GM19467 (cell line): ENCODE data around the gene NSMF.

Source experiments
- ATAC-seq: cut with Tn5 transposase; IDR thresholded peaks from one replicate; pipeline ENCODE4 v1.9.1; 2021; ENCODE audit warnings: mild to moderate bottlenecking, moderate library complexity; ENCODE audit not compliant: unreplicated experiment

The NSMF gene

GRCh38 chr9:137492464-137493363 is 33.6 kb upstream of the NSMF start:
- ATAC-seq, result no peak

- no peak for ATAC-seq
Observed at GRCh38 chr9:137491735-137492432, 32.8 kb upstream of the NSMF start.

DNA sequence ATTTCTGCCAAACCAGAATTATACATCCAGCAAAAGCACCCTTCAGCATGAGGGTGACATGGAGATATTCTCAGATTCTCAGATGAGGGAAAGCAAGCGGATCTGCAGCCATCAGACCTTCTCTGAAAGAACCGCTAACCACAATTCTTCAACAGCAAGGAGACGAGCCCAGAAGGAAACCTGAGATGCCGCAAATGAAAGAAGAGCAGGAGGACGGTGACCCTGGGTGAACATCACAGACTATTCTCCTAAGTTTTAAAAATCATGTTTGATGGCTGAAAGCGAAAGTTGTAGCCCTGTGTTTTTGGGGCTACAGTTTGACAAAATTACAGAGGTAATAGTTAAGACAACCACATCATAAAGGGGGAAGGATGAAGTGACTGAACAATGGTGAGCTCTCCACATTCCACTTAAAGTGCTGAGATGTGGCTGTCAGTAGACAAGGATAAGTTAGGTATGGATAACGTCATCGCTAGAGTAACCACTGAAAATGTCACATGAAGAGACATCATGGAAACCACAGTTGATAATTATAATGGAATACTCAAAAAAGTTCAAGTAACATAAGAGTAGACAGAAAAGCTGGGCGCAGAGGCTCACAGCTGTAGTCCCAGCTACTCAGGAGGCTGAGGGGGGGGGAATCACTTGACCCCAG is 31.5 kb upstream of the NSMF start:
- no peak for ATAC-seq

DNA sequence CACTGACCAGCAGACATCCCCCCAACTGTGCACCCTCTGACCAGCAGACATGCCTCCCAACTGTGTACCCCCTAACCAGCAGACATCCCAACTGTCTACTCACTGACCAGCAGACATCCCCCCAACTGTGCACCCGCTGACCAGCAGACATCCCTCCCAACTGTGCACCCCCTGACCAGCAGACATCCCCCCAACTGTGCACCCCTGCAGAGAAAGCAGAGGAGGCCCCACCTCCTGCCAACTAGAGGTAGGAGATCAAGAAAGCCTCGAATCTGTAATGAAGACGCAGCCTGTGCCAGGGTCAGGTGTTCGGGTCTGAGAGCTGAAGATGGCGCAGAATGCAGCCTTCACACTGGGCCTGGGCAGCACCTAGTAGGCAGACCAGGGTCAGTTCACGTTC is 29.8 kb upstream of the NSMF start:
- ATAC-seq, result no peak

DNA sequence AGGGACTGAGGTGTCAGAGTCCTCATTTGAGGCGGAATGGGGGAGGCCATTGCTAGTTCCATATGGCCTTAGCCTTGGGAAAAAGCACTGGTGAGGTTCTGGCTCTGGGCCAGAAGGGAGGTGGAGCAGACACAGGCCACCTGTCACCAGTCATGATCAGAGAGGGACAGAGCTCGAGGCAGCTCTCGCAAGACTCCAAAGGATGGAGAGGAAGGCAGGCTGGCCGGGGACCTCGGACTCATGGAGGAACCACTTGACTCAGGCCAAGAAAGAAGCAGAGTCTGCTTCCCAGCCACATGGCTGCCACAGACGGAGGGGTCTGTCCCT is 29.2 kb upstream of the NSMF start:
- ATAC-seq, result no peak

DNA sequence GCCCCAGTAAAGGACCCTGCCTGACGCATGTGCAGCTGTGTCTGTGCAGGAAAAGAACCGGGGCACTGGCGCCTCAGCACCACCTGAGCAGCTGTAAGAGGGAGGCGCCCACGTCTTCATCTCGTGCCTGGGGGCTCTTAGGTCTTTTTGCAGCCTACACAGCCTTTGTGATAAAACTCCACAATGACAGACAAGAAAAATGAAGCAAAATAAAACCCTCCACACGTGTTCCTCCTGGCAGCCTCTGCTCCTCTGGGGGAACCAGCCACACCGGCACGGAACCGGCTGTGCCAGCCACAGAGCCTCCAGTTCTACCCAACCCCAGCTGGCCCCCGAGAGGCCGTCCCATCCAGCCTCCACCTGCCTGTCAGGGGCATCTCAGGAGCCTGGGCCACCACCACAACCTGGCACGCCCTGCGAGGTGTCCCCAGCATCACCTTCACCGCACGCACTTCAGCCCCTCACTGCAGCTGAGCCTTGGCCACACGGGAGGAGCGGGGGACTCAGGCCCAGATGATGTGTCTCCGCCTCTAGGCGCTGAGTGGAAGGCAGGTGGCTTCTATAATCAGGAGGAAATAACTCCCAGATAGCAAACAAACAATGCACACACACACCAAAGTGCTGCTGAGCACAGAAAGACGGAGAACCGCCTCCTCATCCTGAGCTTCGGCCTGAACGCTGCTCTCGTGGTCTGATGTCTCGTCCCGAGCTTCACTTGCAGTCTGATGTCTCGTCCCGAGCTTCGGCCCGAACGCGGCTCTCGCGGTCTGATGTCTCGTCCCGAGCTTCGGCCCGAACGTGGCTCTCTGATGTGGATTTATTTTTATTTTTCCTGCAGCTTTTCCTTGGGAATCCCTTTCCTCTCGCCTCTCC is 28.6 kb upstream of the NSMF start:
- no peak for ATAC-seq

GRCh38 chr9:137486545-137487453 is 27.7 kb upstream of the NSMF start:
- no peak for ATAC-seq

DNA sequence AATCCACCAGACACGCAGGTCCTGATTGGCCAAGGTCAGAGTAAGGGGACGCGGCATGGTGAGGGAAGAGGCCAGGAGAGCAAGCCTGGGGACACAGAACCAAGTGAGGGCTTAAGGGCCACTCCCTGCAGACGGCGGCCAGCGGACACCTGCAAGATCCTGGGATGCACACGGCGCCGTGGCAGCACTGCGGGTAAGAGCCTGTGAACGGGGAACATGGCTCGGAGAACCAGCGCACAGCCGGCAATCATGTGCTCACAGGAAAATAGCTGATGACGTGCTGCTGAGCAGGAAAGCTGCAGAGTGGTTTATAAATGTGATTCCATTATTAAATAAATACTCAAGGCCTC is 27.0 kb upstream of the NSMF start:
- ATAC-seq, result no peak

DNA sequence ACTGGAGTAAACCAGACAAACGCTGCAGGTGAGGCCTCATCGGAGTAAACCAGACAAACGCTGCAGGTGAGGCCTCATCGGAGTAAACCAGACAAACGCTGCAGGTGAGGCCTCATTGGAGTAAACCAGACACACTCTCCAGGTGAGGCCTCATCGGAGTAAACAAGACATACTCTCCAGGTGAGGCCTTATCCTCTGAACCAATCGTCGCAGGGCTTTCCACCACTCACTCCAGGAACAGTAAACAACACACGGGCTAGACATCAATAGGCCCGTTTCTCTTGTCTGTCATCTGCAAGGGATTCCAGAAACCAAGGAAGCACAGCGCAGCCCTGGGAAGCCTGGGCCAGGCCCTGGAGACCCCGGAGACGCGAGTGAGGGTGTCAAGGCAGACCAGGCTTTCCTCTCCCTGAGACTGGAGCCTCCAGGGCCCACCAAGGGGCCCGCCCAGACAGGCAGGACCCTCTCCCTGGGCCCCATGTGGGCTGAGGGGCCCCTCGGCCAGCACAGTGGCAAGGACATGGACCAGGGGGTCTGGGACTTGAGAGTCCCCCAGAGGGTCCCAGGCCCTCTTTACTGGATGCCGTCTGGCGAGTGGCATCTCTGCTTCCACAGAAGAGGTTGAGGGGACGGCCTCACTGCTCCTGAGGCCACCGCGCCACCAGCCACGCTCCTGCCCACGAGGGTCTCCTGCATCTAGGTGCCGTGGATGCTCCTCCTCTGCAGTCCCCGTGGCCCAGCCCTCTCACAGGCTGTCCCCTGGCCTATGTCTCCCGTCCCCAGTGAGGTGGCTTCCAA is 26.4 kb upstream of the NSMF start:
- no peak for ATAC-seq

DNA sequence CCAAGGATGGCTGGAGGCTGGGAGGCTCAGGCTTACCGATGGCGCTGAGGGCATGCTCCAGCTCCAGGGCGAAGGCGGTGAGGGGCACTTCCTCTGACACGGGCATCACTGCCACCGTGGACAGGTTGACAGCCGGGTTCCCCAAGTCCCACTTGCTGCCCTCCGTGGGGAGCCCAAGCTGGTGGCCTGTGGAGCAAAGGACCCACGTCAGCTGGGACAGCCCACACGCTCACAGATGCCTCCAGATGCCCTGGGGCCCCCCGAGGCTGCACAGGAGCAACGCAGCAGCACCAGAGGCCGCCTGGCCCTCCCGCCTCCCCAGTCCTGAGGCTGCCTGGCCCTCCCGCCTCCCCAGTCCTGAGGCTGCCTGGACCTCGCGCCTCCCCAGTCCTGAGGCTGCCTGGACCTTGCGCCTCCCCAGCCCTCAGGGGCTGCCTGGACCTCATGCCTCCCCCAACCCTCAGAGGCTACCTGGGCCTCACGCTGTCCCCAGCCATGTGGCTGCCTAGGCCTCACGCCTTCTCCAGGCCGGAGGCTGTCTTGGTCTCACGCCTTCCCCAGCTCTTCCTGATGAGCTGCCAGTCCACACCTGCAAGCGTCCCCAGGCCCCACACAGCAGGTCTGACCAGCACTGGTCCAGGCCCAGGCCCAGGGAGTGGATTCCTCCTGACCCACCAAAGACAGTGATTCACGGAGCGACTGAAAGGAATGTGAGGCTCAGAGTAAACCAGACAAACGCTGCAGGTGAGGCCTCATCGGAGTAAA is 25.6 kb upstream of the NSMF start:
- no peak for ATAC-seq

GRCh38 chr9:137482094-137482781 is 23.1 kb upstream of the NSMF start:
- no peak for ATAC-seq

DNA sequence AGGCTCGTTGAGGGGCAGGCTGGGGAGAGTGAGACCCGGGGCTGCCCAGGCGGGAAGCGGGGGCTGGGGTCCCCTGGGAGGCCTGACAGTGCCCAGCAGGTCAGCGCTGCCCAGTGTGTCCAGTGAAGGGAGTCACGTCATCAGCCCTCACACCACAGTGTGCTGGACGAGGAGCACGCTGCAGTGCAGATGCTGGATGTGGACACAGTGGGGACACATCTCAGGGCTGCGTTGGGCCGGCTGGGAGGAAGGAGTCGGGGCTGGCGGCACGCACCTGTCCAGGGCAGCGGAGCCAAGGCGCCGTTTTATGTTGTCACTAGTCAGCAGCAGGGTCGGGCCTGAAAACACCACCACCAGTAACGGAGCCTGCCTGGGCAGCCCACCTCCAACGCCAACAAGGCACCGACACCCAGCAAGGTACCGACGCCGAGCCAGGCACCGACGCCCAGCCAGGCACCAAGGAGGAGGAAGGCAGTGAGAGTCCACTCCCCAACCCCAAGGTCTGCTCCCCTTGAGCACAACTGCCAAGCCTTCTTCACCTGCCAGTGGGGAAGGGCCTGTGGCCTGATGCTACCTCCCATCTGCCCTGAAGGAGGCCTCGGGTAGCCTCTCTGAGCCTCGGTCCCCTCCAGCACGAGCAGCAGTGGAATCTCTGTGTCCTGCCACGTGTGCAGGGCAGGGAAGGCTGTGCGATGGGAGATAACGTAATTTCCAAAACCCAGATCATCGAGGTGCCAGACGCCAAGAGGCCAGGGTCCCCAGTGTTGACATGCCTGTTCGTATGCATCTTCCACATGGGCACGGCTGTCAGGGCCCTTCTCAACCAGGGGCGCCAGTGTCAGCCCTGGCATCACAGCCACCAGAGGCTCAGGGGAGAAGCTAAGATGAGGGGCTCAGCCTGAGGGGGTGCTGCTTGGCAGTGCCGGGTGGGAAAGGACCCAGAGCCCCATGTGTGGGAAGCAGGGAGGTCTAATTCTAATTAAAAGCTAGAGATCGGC is 21.9 kb upstream of the NSMF start:
- ATAC-seq, result no peak

DNA sequence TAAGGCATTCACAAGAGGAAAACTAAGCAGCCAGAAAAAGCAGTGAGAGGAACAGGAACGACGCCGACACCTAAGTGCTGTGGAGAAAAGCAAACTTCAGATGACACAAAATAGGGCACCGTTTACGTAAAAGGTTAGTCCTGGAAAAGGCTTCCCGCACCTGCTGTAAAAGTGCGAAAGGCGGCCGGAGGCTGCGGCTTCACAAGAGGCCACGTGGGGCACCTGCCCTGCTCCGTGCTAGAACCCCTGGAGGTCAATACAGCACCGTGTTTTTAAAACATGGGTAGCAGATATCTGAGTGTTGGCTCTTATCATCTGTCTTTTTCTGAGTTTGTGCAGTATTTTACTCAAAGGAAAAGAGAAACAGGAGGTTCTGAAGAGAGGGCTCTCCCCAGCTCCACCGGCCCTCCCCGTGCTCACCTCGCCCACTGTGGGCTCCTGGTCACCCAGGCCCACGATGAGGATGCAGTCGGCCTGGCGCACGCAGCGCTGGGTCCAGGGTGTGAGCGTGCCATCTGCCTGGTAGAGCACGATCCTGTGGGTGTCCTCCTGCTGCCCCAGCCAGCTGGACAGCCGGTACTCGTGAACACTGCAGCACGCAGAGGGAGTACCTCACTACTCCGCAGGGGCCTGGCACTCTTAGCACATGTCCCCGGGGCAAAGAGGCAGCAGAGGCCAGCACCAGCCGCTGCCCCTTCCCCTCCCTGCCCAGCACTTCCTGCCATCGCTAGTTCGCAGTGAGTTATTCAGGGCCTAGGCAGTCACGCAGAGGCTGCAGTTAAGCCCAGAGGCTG is 21.0 kb upstream of the NSMF start:
- ATAC-seq, result no peak

DNA sequence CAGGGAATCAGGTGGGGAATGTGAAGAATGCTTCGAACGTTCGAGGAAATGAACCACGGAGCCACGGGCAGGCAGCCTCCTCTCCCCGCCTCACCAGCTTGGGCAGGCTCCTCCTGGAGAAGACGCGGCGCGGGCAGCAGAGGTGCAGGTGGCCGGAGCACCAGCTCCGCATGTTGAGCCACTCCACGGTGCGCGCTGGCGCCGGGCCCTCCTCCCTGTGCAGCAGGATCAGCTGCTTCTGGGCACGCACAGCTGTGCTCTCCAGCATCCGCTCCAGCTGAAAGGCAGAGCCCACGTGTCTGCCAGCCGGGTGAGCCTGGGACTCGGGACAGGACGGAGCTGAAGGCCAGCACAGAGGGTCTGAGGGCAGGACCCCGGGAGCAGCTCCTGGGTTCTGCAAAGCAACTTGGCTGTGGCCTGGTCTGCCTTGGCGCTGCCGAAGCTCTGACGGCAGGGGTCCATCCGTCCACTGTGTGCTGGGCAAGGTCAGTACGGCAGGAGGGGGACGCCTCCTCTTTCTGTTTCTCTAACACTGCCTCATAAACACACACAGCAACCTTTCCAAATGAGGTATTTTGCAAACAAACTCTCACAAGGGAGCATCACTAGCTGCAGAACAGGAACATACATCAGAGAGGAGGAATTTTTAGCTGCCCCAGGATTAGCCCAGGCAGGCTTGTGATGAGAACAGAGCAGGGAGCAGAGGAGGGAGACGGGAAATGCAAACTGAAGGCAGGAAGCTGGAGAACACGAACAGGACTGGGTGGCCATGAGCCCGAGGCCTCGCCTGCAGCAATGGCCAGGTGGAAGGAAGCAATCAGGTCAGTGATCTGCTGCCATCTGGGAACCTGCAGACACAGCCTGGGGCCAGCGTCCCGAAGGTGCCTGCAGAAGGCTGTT is 20.1 kb upstream of the NSMF start:
- no peak for ATAC-seq

DNA sequence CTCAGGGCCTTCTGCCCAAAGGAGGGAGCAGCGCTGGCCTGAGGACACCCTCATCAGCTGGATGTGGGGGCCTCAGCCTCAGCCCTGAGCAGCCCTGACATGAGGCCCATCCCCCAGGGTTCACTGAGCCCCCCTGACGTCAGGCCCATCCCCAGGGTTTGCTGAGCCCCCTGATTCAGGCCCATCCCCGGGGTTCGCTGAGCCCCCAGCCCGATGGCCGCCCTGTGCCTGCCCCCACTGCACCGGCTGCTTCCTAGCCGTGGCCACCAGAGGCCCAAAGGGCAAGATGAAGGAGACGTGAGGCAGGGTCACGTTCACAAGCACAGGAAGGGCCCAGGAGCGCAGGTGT is 19.5 kb upstream of the NSMF start:
- ATAC-seq, result no peak
